Parathyroid adenoma (tissue), 2 donors: ENCODE measurements around the gene TMEM63A.

ENCODE experiments used
- H2AFZ ChIP-seq: fragments of 300-600 bp; sonication (generic); one replicate; pipeline ENCODE4 v1.7.0; 2017; ENCODE audit warnings: antibody characterized with exemption, mild to moderate bottlenecking
- H3K27ac ChIP-seq: fragments of 300-600 bp; sonication (generic); one replicate; pipeline ENCODE4 v1.7.0; 2017
- H3K27me3 ChIP-seq: fragments of 300-600 bp; sonication (generic); one replicate; pipeline ENCODE4 v1.7.0; 2017; ENCODE audit warnings: low read length; ENCODE audit not compliant: control insufficient read depth, insufficient read depth
- H3K36me3 ChIP-seq: fragments of 300-600 bp; sonication (generic); one replicate; pipeline ENCODE4 v1.7.0; 2017; ENCODE audit warnings: low read length; ENCODE audit not compliant: control insufficient read depth, insufficient read depth
- H3K4me1 ChIP-seq: fragments of 300-600 bp; sonication (generic); one replicate; pipeline ENCODE4 v1.7.0; 2017; ENCODE audit warnings: control low read depth
- H3K4me2 ChIP-seq: fragments of 300-600 bp; sonication (generic); one replicate; pipeline ENCODE4 v1.7.0; 2017; ENCODE audit warnings: low read length
- H3K4me3 ChIP-seq: fragments of 300-600 bp; sonication (generic); one replicate; pipeline ENCODE4 v1.7.0; 2017; ENCODE audit warnings: low read depth, low read length
- H3K79me2 ChIP-seq: fragments of 300-600 bp; sonication (generic); one replicate; pipeline ENCODE4 v1.7.0; 2017; ENCODE audit warnings: control low read depth
- H3K9ac ChIP-seq: fragments of 300-600 bp; sonication (generic); one replicate; pipeline ENCODE4 v1.7.0; 2017; ENCODE audit warnings: mild to moderate bottlenecking
- H3K9me3 ChIP-seq: fragments of 300-600 bp; sonication (generic); one replicate; pipeline ENCODE4 v1.7.0; 2017; ENCODE audit warnings: low read length; ENCODE audit not compliant: control insufficient read depth
- TF ChIP-seq, protein P1 (sequence below): fragments of 300-600 bp; sonication (generic); IDR thresholded peaks from one replicate; pipeline ENCODE4 v1.7.0; 2017; ENCODE audit warnings: antibody characterized with exemption, mild to moderate bottlenecking
- donor health status: primary hyperparathyroidism.

The TMEM63A gene

DNA sequence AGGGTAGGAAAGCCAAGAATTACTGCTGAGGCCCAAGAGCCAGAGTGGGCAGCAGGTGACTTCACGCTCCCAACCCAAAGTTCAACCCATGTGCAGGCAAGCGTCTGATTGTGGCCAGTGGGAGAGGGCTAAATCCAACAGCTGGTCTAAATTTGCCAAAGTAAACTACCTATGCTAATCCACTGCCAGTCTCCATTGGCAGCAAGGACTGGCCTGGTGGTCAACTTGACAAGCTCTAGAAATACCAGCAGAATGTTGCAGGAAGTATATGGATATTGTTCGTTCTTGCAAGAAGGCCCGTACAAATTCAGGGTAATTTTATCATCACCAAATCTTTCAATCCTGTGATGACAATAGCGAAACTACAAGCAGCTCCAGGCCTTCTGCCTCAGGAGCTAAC, 1.5 kb downstream of the TMEM63A start:
- peaks cover 5% of the 10 kb centered on the region for H3K4me1 ChIP-seq
- H3K36me3 ChIP-seq = no peaks in the 10 kb centered on the region
- no peak overlapping the region for H3K9ac ChIP-seq
- TF ChIP-seq, protein P1, sequence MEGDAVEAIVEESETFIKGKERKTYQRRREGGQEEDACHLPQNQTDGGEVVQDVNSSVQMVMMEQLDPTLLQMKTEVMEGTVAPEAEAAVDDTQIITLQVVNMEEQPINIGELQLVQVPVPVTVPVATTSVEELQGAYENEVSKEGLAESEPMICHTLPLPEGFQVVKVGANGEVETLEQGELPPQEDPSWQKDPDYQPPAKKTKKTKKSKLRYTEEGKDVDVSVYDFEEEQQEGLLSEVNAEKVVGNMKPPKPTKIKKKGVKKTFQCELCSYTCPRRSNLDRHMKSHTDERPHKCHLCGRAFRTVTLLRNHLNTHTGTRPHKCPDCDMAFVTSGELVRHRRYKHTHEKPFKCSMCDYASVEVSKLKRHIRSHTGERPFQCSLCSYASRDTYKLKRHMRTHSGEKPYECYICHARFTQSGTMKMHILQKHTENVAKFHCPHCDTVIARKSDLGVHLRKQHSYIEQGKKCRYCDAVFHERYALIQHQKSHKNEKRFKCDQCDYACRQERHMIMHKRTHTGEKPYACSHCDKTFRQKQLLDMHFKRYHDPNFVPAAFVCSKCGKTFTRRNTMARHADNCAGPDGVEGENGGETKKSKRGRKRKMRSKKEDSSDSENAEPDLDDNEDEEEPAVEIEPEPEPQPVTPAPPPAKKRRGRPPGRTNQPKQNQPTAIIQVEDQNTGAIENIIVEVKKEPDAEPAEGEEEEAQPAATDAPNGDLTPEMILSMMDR = no peak
- H2AFZ ChIP-seq = no peak overlapping the region
- H3K4me3 ChIP-seq = no peak overlapping the region
- no peaks in the 10 kb centered on the region for H3K27me3 ChIP-seq
- no peaks in the 10 kb centered on the region for H3K9me3 ChIP-seq
- no peaks in the 10 kb centered on the region for H3K79me2 ChIP-seq
- H3K4me2 ChIP-seq = peak overlapping the region; percentile 99
- H3K27ac ChIP-seq = no peak overlapping the region

DNA sequence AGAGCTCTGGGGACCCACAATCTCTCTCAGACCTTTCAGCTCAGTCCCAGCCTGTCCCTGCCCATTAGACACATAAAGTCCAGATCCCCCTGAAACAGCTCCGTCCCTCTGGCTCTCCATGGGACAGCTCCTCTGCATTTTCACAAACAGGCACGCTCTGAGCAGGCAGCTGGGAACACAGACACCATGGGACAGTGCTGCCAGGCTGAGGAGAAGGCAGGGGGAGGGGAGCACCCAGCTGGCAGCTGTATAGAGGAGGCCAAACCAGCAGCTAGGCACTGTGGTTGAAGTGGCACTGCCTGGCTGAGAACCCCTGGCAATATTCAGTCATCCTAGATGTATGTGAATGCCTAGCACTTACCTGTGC, 2.0 kb downstream of the TMEM63A start:
- H3K9ac ChIP-seq = no peak overlapping the region
- H3K36me3 ChIP-seq = no peaks in the 10 kb centered on the region
- H3K4me2 ChIP-seq = no peak overlapping the region
- peaks cover 5% of the 10 kb centered on the region for H3K4me1 ChIP-seq
- H3K27me3 ChIP-seq = no peaks in the 10 kb centered on the region
- H2AFZ ChIP-seq = no peak overlapping the region
- H3K9me3 ChIP-seq = no peaks in the 10 kb centered on the region
- H3K27ac ChIP-seq = no peak overlapping the region
- TF ChIP-seq, protein P1 = no peak
- no peaks in the 10 kb centered on the region for H3K79me2 ChIP-seq
- H3K4me3 ChIP-seq = no peak overlapping the region

DNA sequence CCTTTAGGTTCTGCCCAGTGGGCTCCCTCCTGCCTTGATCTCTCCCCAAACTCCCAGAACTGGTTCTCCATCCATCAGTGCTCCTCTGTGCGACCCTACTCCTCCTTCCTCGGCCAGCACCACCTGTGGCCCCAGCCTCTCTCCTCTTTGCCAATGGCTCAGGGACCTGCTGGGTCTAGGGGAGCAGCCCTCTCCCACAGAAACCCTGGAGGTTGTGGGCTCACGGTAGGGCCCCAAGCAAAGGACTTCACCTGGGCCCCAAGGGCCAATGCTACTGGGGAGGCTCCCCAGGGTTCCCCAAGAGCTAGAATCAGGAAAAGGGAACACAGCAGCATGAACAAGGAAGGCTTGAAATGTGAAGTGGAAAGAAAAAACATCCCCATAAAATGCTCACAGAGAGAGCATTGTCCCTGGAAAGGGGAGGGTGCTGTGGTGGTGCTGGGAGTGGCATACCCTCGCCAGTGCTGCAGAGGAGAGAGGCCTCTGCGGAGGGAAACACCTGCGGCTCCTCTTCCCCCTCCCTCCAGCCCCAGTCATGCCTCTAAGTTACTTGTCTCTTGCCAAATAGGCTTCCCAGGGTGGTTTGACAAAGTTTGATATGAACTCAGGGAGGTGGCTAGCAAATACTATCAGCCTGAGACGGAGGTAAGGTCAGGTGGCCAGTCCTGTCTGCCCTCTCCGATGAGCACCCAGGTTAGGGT, 2.5 kb downstream of the TMEM63A start:
- Histone ChIP-seq H3K36me3 (no peaks in the 10 kb centered on the region), H2AFZ (no peak overlapping the region), H3K27ac (no peak overlapping the region), H3K4me1 (peaks cover 5% of the 10 kb centered on the region), H3K4me2 (no peak overlapping the region), H3K79me2 (no peaks in the 10 kb centered on the region), H3K4me3 (no peak overlapping the region), H3K27me3 (no peaks in the 10 kb centered on the region), H3K9me3 (no peaks in the 10 kb centered on the region), H3K9ac (no peak overlapping the region)
- TF ChIP-seq, protein P1 = no peak

DNA sequence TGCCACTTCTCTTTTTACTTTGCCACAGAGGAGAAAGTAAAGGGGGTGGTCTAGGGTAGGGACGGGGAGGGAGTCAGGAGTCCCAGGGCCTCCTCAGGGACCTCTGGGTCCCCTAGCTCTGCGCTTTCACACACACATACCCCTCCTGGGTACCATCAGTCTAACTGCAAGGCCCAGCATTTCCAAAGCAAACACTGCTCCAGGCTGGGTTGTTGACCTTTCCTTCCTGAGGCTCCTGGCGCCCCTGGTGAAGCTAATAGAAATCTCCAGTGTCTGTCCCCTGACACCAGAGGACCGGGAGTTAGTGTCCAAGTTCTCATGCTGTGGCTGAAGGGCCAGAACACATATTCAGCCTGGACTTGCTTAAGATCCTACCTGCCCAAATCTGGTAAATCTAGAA, 3.9 kb downstream of the TMEM63A start:
- Histone ChIP-seq H3K4me1 (peaks cover 5% of the 10 kb centered on the region), H3K9ac (no peak overlapping the region)

More for the DNA sequence above, 3.9 kb downstream of the TMEM63A start:
- H3K4me3 ChIP-seq = no peak overlapping the region
- no peaks in the 10 kb centered on the region for H3K27me3 ChIP-seq
- no peaks in the 10 kb centered on the region for H3K36me3 ChIP-seq
- TF ChIP-seq, protein P1 = no peak
- H3K4me2 ChIP-seq = no peak overlapping the region
- H2AFZ ChIP-seq = no peak overlapping the region
- no peaks in the 10 kb centered on the region for H3K79me2 ChIP-seq
- H3K9me3 ChIP-seq = no peaks in the 10 kb centered on the region
- H3K27ac ChIP-seq = no peak overlapping the region
